Measurements from ENCODE around the gene NSRP1.

Gene NSRP1

DNA sequence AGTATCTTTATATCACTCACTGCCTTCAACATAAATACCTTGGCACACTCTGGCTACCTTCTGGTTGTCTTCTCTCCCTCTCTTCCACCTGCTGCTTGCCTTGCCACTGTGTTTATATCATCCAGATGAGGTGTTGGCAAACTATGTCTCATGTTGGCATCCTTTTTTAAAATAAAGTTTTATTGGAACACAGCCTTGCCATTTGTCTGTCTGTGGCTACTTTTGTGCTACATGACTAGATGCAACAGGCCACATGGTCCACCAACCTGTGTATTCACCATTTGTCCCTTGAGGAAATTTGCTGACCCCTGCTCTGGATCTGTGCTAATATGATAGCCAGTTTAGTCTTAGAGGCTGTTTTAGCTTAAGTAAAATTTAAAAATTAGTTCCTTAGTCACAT is 36.8 kb downstream of the NSRP1 start:
- no peaks in the 10 kb centered on the region for H3K4me1 ChIP-seq (ENCODE audit: control insufficient read depth, insufficient read depth, low read length, poor library complexity, severe bottlenecking)
- H3K27me3 ChIP-seq (replicated peaks; ENCODE audit: control insufficient read depth, insufficient read depth, low read length, poor library complexity, severe bottlenecking), result no peaks in the 10 kb centered on the region
- no peaks in the 10 kb centered on the region for H3K36me3 ChIP-seq (ENCODE audit: control insufficient read depth, insufficient read depth, low read length)
- H3K4me3 ChIP-seq (ENCODE audit: insufficient read depth, low read depth, low read length, poor library complexity, severe bottlenecking), result no peak overlapping the region
- no peak for DNase-seq
- H3K9me3 ChIP-seq (ENCODE audit: control insufficient read depth, low read length), result no peaks in the 10 kb centered on the region
- no peak overlapping the region for H3K27ac ChIP-seq (ENCODE audit: insufficient read depth, low read length, poor library complexity, severe bottlenecking)

DNA sequence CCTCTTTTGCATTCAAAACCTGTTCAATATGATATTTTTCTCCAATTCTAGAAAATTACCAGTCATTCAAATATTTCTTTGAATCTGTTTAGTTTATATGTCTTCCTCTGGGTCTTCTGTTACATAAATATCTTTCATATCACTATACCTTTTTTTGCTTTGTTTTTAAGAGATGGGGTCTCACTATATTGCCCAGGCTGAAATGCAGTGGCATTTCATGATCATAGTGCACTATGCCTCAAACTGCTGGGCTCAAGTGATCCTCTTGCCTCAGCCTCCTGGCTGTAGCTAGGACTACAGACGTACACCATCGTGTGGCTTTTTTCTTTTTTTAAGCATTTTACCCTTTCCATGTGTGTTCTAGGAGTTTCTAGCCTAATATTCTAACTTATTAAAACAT is 38.8 kb downstream of the NSRP1 start:
- Histone ChIP-seq H3K27ac (ENCODE audit: insufficient read depth, low read length, poor library complexity, severe bottlenecking) (no peak overlapping the region), H3K27me3 (replicated peaks; ENCODE audit: control insufficient read depth, insufficient read depth, low read length, poor library complexity, severe bottlenecking) (no peaks in the 10 kb centered on the region), H3K4me3 (ENCODE audit: insufficient read depth, low read depth, low read length, poor library complexity, severe bottlenecking) (no peak overlapping the region), H3K36me3 (ENCODE audit: control insufficient read depth, insufficient read depth, low read length) (no peaks in the 10 kb centered on the region), H3K9me3 (ENCODE audit: control insufficient read depth, low read length) (no peaks in the 10 kb centered on the region), H3K4me1 (ENCODE audit: control insufficient read depth, insufficient read depth, low read length, poor library complexity, severe bottlenecking) (no peaks in the 10 kb centered on the region)
- DNase-seq, result no peak

DNA sequence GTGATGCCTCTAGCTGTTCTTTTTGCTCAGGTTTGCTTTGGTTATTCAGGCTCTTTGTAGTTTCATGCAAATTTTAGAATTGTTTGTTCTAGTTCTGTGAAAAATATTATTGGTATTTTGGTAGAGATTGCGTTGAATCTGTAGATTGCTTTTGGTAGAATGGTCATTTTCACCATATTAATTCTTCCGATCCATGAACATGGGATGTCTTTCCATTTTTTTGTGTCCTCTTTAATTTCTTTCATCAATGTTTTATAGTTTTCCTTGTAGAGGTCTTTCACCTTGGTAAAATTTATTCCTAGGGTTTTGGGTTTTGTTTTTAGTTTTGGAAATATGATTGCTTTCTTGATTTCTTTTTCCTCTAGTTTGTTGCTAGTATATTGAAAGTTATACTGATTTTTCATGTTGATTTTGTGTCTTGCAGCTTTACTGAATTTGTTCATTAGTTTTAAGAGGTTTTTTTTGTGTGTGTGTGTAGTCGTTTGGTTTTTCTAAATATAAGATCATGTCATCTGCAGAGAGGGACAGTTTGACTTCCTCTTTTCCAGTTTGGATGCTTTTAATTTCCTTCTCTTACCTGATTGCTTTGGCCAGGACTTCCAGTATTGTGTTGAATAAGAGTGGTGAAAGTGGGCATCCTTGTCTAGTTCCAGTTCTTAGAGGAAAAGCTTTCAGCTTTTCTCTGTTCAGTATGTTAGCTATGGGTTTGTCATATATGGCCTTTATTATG is 42.4 kb downstream of the NSRP1 start:
- no peaks in the 10 kb centered on the region for H3K27me3 ChIP-seq (replicated peaks; ENCODE audit: control insufficient read depth, insufficient read depth, low read length, poor library complexity, severe bottlenecking)
- peaks cover 4% of the 10 kb centered on the region for H3K36me3 ChIP-seq (ENCODE audit: control insufficient read depth, insufficient read depth, low read length)
- no peak overlapping the region for H3K4me3 ChIP-seq (ENCODE audit: insufficient read depth, low read depth, low read length, poor library complexity, severe bottlenecking)
- no peak overlapping the region for H3K27ac ChIP-seq (ENCODE audit: insufficient read depth, low read length, poor library complexity, severe bottlenecking)
- no peaks in the 10 kb centered on the region for H3K9me3 ChIP-seq (ENCODE audit: control insufficient read depth, low read length)
- H3K4me1 ChIP-seq (ENCODE audit: control insufficient read depth, insufficient read depth, low read length, poor library complexity, severe bottlenecking), result no peaks in the 10 kb centered on the region
- DNase-seq, result no peak

DNA sequence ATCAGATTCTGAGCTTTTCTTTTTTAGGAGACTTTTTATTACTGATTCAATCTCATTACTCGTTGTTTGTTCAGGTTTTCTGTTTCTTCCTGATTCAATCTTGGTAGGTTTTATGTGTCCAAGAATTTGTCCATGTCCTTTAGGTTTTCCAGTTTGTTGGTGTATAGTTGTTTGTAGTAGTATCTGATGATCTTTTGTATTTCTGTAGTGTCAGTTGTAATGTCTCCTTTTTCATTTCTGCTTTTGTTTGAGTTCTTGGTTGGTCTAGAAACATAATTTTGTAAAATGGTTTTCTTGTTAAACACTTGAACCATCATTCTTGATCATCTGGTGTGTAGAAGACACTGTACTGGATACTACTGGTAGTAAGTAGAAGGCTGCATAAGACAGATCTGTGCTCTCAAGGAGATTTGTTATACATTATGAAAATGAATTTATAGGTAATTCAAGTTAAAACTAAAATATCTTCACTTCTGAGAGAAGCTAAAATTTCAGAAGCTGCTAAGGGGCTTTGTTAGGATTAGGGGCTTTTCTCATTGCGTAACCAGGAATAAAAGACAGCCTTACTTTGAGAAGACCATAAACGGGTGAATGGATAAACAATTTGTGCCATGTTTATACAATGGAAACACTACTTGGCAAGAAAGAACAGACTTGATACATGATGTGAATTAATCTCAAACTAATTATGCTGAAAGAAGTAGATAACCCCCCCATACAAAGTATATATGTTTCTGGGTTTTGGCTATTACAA is 44.0 kb downstream of the NSRP1 start:
- Histone ChIP-seq H3K27me3 (replicated peaks; ENCODE audit: control insufficient read depth, insufficient read depth, low read length, poor library complexity, severe bottlenecking) (no peaks in the 10 kb centered on the region), H3K4me3 (ENCODE audit: insufficient read depth, low read depth, low read length, poor library complexity, severe bottlenecking) (no peak overlapping the region), H3K36me3 (ENCODE audit: control insufficient read depth, insufficient read depth, low read length) (peaks cover 5% of the 10 kb centered on the region), H3K4me1 (ENCODE audit: control insufficient read depth, insufficient read depth, low read length, poor library complexity, severe bottlenecking) (no peaks in the 10 kb centered on the region), H3K9me3 (ENCODE audit: control insufficient read depth, low read length) (no peaks in the 10 kb centered on the region), H3K27ac (ENCODE audit: insufficient read depth, low read length, poor library complexity, severe bottlenecking) (no peak overlapping the region)
- DNase-seq, result no peak

DNA sequence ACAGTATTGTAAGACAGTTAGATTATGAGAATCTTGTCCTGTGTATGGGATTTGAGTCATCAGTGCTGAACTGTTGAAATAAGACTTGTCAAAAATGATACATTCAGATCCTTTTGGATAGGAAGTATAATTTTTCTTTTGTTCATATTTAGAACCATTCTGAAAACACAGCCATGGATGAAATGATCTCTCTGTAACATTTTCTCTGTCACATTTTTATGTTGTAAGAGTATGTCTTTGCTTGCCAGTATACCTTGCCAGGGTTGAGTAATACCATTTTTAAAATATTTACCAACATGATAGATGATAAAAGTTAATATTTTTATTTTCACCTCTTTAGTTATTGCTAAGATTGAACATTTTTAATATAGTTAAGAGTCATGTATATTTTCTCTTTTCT is 45.0 kb downstream of the NSRP1 start:
- Histone ChIP-seq H3K4me1 (ENCODE audit: control insufficient read depth, insufficient read depth, low read length, poor library complexity, severe bottlenecking) (no peaks in the 10 kb centered on the region), H3K9me3 (ENCODE audit: control insufficient read depth, low read length) (no peaks in the 10 kb centered on the region), H3K4me3 (ENCODE audit: insufficient read depth, low read depth, low read length, poor library complexity, severe bottlenecking) (no peak overlapping the region), H3K27ac (ENCODE audit: insufficient read depth, low read length, poor library complexity, severe bottlenecking) (no peak overlapping the region), H3K27me3 (replicated peaks; ENCODE audit: control insufficient read depth, insufficient read depth, low read length, poor library complexity, severe bottlenecking) (no peaks in the 10 kb centered on the region), H3K36me3 (ENCODE audit: control insufficient read depth, insufficient read depth, low read length) (peaks cover 5% of the 10 kb centered on the region)
- no peak for DNase-seq

DNA sequence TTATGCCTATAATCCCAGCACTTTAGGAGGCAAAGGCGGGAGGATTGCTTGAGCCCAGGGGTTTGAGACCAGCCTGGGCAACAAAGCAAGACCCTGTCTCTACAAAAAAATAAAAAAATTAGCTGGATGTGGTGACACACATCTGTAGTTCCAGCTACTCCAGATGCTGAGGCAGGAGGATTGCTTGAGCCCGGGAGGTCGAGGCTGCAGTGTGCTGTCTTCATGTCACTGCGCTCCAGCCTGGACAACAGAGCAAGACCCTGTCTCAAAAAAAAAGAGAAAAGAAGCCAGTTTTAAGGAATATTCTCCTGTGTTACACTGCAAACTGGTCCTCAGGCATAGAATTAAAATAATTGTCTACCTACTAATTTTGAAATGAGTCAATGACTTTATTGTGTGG is 47.9 kb downstream of the NSRP1 start:
- no peaks in the 10 kb centered on the region for H3K27me3 ChIP-seq (replicated peaks; ENCODE audit: control insufficient read depth, insufficient read depth, low read length, poor library complexity, severe bottlenecking)
- H3K36me3 ChIP-seq (ENCODE audit: control insufficient read depth, insufficient read depth, low read length), result peaks cover 7% of the 10 kb centered on the region
- DNase-seq, result no peak
- no peaks in the 10 kb centered on the region for H3K9me3 ChIP-seq (ENCODE audit: control insufficient read depth, low read length)
- no peak overlapping the region for H3K4me3 ChIP-seq (ENCODE audit: insufficient read depth, low read depth, low read length, poor library complexity, severe bottlenecking)
- no peaks in the 10 kb centered on the region for H3K4me1 ChIP-seq (ENCODE audit: control insufficient read depth, insufficient read depth, low read length, poor library complexity, severe bottlenecking)
- no peak overlapping the region for H3K27ac ChIP-seq (ENCODE audit: insufficient read depth, low read length, poor library complexity, severe bottlenecking)

DNA sequence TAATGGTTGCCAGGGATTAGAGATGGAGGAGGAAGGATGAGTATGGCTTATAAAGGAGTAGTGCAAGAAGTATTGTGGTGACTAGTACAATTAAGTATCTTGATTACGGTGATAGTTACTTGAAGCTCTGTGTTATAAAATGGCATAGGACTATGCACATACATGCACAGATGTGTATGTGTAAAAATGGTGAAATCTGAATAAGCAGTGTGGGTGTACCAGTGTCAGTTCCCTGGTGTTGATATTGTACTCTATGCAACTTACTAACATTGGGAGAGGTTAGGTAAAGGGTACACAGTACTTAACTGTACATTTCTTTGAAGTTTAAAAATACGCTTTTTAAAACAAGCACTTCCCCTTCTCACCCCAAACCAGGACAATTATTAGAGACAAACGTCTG is 48.5 kb downstream of the NSRP1 start:
- Histone ChIP-seq H3K27ac (ENCODE audit: insufficient read depth, low read length, poor library complexity, severe bottlenecking) (no peak overlapping the region), H3K36me3 (ENCODE audit: control insufficient read depth, insufficient read depth, low read length) (peaks cover 7% of the 10 kb centered on the region)
- no peak for DNase-seq

DNA sequence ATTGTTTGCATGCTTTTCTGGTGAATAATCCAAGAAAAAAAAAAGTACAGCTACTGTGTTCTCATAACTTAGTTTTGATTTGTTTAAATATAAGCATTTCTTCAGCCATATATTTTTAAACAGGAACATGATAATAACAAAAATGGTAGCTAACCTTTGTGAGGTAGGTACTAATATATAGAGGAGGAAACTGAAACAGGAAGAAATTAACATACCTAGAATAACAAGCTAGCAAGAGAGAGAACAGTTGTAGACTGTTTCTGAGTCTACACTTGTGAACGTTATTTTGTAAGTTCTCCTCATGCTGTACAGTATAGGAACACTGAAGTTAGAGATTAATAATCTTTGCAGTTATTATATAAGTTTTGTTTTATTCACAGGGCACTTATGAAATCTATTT is 49.3 kb downstream of the NSRP1 start:
- DNase-seq, result no peak
- peaks cover 7% of the 10 kb centered on the region for H3K36me3 ChIP-seq (ENCODE audit: control insufficient read depth, insufficient read depth, low read length)

More for the DNA sequence above, 48.5 kb downstream of the NSRP1 start:
- Histone ChIP-seq H3K4me3 (ENCODE audit: insufficient read depth, low read depth, low read length, poor library complexity, severe bottlenecking) (no peak overlapping the region), H3K27me3 (replicated peaks; ENCODE audit: control insufficient read depth, insufficient read depth, low read length, poor library complexity, severe bottlenecking) (no peaks in the 10 kb centered on the region), H3K9me3 (ENCODE audit: control insufficient read depth, low read length) (no peaks in the 10 kb centered on the region), H3K4me1 (ENCODE audit: control insufficient read depth, insufficient read depth, low read length, poor library complexity, severe bottlenecking) (no peaks in the 10 kb centered on the region)

DNA sequence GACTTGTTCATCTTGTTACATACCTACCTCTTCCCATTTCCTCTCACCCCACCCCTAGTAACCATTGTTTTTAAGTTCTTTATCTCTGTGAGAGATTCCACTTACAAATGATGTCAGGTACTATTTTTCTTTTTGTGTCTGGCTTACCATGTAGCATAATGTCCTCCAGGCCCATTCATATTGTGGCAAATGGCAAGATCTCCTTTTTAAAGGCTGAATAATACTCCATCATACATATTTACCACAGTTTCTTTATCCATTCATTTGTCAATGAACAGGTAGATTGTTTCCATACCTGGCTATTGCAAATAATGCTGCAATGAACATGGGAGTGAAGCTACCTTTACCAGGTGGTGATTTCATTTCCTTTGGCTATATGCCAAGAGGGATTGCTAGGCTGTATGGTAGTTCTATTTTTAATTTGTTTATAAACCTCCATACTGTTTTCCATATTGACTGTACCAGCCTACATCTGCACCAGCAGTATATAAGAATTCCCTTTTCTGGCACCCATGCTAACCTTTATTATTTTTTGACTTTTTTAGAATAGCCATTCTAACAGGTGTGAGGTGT is 53.9 kb downstream of the NSRP1 start:
- H3K4me1 ChIP-seq (ENCODE audit: control insufficient read depth, insufficient read depth, low read length, poor library complexity, severe bottlenecking), result no peaks in the 10 kb centered on the region
- no peaks in the 10 kb centered on the region for H3K9me3 ChIP-seq (ENCODE audit: control insufficient read depth, low read length)
- H3K4me3 ChIP-seq (ENCODE audit: insufficient read depth, low read depth, low read length, poor library complexity, severe bottlenecking), result no peak overlapping the region
- H3K27ac ChIP-seq (ENCODE audit: insufficient read depth, low read length, poor library complexity, severe bottlenecking), result no peak overlapping the region
- H3K27me3 ChIP-seq (replicated peaks; ENCODE audit: control insufficient read depth, insufficient read depth, low read length, poor library complexity, severe bottlenecking), result no peaks in the 10 kb centered on the region
- peaks cover 8% of the 10 kb centered on the region for H3K36me3 ChIP-seq (ENCODE audit: control insufficient read depth, insufficient read depth, low read length)
- DNase-seq, result no peak

More for the DNA sequence above, 49.3 kb downstream of the NSRP1 start:
- Histone ChIP-seq H3K9me3 (ENCODE audit: control insufficient read depth, low read length) (no peaks in the 10 kb centered on the region), H3K27ac (ENCODE audit: insufficient read depth, low read length, poor library complexity, severe bottlenecking) (no peak overlapping the region), H3K4me1 (ENCODE audit: control insufficient read depth, insufficient read depth, low read length, poor library complexity, severe bottlenecking) (no peaks in the 10 kb centered on the region), H3K27me3 (replicated peaks; ENCODE audit: control insufficient read depth, insufficient read depth, low read length, poor library complexity, severe bottlenecking) (no peaks in the 10 kb centered on the region), H3K4me3 (ENCODE audit: insufficient read depth, low read depth, low read length, poor library complexity, severe bottlenecking) (no peak overlapping the region)

DNA sequence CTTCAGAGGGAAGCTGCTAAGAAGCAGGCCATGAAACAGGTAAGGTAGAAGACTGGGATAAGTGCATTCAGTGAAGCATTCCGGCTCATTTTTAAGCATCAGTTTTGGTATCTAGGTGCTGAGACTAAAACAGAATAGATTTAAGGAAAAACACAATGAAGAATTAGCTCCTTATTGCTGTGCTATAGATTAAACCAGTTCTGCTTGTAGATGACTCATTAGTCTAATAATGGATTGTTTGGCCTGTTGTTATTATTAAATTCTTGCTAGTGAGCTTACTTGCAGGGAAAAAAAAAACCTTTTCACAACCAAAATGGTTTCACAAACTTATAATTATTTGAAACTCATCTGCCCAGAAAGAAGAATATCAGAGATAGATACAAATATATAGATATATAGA is 55.9 kb downstream of the NSRP1 start:
- no peak overlapping the region for H3K4me3 ChIP-seq (ENCODE audit: insufficient read depth, low read depth, low read length, poor library complexity, severe bottlenecking)
- no peaks in the 10 kb centered on the region for H3K9me3 ChIP-seq (ENCODE audit: control insufficient read depth, low read length)
- no peak overlapping the region for H3K27ac ChIP-seq (ENCODE audit: insufficient read depth, low read length, poor library complexity, severe bottlenecking)
- no peak for DNase-seq
- H3K4me1 ChIP-seq (ENCODE audit: control insufficient read depth, insufficient read depth, low read length, poor library complexity, severe bottlenecking), result no peaks in the 10 kb centered on the region
- H3K27me3 ChIP-seq (replicated peaks; ENCODE audit: control insufficient read depth, insufficient read depth, low read length, poor library complexity, severe bottlenecking), result no peaks in the 10 kb centered on the region
- H3K36me3 ChIP-seq (ENCODE audit: control insufficient read depth, insufficient read depth, low read length), result peaks cover 14% of the 10 kb centered on the region
